Activated CD8-positive, alpha-beta memory T cell treated with anti-CD3 and anti-CD28 coated beads for 36 hours (primary cell): Measurements from ENCODE around the gene CDR2. TPM values are rescaled to one million over a fixed set of nuclear protein-coding genes. Genes with fewer than 3 reads are reported as not detected.
"Not testable (repeated sequence)": the region's sequence is repeated elsewhere in the genome, so short reads cannot be mapped to it uniquely, and the experiment has no call there.

Source experiments
- CTCF ChIA-PET: fragments of 350-600 bp; sonication (Branson Sonifier 250); formaldehyde crosslinking; loops from one replicate; lab custom pipeline; 2021; ENCODE audit warnings: antibody characterized with exemption; lab: Charles Lee
- POLR2A ChIA-PET: fragments of 350-600 bp; sonication (Branson Sonifier 250); formaldehyde crosslinking; loops from one replicate; lab custom pipeline; 2021; ENCODE audit warnings: antibody characterized with exemption; lab: Charles Lee
- total RNA-seq, 2 experiments: library from RNA; stranded (reverse); gene quantifications; one replicate each; pipeline ENCODE4 v1.2.3, GENCODE V29; 2021

CDR2 gene
- total RNA-seq, 2 experiments from 2014 or later, result 33.1 to 35.9 TPM

DNA sequence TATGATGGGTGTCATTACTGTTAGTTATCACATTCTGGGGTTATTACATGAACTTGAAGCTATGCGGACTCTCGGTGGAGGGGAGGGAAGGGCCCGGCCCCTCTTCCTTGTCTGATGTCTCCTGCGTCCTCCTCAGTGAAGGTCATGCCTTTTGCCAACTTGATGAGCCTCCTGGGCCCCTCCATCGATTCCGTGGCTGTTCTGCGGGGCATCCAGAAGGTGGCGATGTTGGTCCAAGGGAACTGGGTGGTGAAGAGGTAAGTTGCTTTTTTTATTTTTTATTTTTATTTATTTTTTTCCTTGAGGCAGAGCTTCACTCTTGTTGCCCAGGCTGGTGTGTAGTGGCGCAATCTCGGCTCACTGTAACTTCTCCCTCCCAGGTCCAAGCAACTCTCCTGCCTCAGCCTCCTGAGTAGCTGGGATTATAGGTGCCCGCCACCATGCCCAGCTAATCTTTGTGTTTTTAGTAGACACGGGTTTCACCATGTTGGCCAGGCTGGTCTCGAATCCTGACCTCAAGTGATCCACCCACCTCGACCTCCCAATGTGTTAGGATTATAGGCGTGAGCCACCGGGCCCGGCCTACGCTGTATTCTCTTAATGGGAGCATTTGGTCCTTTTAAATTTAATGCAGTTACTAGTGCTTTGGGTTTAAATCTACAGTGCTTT is 55.6 kb downstream of the CDR2 start:
- ChIA-PET POLR2A (no interaction called here), CTCF (interaction anchor here (0.6 to 2.2 kb wide), 12 partner anchors 9 to 800 kb away, joined by 3 to 5 read pairs (median 4); no protein-coding TSS in a partner anchor)

DNA sequence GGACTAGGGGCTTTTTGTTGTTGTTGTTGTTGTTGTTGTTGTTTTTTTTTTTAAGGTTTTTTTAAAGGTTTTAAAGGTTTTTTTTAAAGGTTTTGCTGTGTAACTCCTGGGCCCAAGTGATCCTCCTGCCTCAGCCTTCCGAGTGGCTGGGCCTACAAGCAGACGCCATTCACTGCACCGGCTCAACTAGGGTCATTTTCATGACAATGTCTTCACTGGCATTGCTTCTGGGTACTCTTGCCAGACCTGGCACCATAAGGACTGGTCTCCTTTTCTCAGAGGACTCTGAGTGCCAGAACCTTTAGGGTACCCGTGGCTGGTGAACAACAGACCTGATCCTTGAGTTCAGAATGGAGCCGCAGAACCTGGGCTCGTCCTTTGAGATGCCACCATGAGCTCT is 56.8 kb downstream of the CDR2 start:
- POLR2A ChIA-PET, result interaction anchor here (0.6 kb wide), 1 partner anchor 60 kb away, joined by 4 read pairs; no protein-coding TSS in a partner anchor
- CTCF ChIA-PET, result interaction anchor here (1.8 to 2.2 kb wide), 2 partner anchors 16 to 17 kb away, joined by 3 to 5 read pairs; no protein-coding TSS in a partner anchor

DNA sequence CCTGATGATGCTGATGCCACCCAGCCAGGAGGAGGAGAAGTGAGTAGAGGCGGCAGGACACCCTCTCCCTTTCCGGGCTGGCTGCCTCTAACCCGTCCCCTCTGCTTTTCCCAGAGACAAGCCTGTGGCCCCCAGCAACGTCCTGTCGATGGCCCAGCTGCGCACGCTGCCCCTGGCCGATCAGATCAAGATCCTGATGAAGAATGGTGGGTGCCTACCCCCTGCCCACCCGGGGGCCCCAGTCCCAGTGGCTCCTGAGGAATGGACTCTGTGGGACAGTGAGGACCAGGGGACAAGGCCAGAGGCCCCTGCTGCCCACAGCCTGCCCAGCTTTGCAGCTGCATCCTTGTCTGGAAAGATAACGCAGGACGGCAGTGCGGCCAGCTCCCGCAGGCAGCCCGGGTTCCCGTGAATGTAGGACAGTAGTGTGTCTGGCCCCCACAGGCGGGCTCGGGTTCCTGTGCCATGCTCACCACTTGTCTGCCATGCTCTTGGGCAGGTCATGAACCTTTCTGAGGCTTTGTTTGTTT is 57.4 kb downstream of the CDR2 start:
- ChIA-PET CTCF (interaction anchor here (1.8 kb wide), 1 partner anchor 17 kb away, joined by 3 read pairs; no protein-coding TSS in a partner anchor), POLR2A (interaction anchor here (0.6 kb wide), 1 partner anchor 61 kb away, joined by 4 read pairs; no protein-coding TSS in a partner anchor)

DNA sequence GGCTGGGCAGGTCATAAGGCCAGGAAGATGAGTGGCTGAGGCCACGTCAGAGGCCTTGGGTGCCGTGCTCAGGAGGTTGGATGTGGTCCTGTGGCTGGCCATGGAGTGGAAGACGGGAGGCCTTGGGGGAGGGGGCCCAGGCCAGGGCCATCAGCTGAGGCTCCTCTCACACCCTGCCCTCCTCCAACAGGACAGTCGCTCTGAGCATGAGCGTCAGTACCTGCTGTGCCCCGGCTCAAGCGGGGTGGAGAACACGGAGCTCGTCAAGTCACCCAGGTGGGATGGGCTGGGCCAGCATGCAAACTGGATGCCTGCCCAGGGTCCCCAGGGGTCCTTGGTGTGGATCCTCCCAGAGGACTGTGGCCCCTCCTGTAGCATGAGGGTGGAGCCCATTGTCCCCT is 58.0 kb downstream of the CDR2 start:
- POLR2A ChIA-PET, result no interaction called here
- CTCF ChIA-PET, result no interaction called here

DNA sequence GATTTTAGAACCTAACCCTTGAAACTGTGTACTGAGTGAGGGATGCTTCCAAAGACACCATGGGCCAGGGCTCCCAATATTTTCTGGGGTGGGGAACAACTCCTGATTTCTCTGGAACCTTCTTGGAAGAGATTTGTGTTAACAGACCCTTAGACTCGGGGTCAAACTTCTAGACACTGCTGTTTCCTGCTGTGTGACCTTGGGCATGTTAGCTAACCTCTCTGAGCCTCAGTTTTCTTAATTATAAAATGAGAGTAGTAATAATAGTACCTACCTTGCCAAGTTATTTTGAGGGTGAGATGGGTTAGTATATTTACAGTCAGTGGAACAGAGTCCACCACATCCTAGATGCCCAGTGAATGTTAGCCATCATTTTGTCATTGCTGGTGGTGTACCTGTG is 58.4 kb downstream of the CDR2 start:
- CTCF ChIA-PET, result no interaction called here
- POLR2A ChIA-PET, result no interaction called here

DNA sequence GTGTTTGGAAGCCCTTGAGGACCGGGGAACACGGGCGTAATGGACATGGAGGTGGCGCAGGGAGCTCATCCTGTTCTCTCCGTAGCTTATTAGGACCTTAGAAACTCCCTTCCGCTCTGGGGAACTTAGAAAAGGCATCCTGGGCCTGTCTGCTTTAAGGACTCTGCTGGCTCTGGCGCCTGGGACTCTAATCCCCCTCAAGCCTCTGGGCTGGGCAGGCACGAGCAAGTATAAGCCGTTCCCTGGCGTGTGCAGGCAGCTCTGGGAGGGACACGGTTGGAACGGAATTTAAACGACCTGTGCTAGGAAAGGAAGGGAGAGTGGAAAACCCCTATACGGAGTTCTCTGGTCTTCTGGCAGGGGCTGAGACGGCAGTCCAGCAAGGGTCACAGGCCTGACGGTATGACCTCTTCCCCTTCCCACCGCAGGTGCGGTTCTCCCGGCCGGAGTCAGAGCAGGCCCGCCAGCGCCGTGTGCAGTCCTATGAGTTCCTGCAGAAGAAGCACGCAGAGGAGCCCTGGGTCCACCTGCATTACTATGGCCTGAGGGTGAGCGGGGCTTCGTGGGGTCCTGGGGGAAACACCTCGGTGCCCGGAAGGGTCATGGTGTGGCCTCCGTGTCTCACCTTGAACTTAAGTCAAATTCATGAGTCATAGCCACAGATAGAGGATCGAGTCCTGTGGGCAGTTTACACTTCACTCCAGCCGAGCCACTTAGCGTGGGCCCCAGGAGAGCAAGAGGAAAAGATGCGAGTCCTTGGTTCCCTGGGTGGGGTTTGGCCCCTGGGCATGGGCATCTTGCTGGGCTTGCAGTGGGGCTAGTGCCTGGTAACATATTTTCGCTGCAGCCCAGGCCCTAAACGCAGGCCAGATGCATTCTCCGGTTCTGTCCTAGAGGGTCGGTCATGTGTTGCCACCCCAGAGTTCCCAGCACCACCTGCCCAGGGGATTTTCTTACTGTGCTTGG is 59.5 kb downstream of the CDR2 start:
- CTCF ChIA-PET, result interaction anchor here (2.4 kb wide), 1 partner anchor 14 kb away, joined by 7 read pairs; no protein-coding TSS in a partner anchor
- POLR2A ChIA-PET, result no interaction called here

DNA sequence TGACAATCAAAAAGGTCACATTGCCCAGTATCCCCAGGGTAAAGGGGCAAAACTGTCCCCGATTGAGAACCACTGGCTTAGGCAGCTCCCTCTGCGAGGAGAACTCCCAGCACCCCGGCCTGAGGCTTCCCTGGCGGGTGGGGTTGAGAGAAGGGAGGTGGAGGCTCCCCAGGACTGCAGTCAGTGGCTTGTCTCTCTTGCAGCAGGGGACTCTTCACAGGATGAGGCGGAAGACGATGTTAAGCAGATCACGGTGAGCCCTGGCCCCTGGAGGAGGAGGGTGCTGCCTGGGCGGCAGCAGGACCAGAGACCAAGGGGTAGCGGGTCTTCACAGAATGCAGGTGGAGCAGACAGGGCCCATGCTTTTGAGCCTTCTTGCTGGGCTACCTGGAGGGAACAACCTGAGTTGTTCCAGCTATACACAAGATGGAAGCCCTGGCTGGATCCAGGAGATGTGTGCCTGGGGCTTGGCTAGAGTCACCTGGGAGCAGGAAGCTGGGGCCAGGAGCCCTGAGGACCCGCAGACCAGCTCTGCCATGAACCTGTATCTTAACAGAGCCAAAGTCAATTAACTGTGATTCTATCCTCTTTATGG is 60.4 kb downstream of the CDR2 start:
- POLR2A ChIA-PET, result no interaction called here
- CTCF ChIA-PET, result interaction anchor here (2.4 kb wide), 1 partner anchor 14 kb away, joined by 7 read pairs; no protein-coding TSS in a partner anchor

DNA sequence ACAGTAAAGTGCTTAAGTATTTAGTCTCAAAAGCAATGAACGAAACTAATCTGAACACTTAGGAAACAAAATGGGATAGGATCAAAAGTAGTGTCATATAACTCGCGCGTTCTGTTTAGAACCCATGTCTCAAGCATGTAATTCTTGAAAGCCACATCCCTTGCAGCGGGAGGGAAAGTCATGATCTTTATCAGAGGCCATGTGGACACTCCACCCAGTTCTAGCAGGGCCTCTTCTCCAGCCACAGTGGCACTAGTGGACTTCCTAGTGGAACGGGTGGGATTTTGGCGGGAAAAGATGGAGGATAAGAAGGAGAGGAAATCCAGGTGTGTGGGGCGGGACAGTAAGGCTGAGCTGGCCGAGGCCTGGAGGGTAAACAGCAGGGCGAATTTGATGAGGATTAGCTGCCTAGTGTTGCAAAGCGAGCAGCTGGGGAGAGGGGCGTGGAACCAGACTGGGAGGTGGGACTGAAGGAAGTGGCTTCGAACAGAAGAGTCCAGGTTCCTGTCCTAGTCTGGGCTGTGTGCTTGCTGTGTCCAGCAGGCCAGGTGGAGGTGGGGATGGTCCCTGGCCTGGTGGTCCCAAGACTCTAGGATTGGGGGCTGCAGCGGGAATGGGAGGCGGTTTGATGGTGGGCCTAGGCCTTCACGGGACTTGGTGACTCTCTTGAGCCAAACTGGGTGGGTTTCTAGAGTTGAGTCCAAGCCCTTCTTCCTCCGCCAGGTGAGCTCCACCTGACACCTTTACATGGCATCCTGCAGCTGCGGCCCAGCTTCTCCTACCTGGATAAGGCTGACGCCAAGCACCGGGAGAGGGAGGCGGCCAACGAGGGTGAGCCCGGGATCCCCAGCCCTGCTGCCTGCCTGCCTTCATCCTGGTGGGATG is 61.3 kb downstream of the CDR2 start:
- CTCF ChIA-PET, result interaction anchor here (0.7 to 2.4 kb wide), 2 partner anchors 13 to 792 kb away, joined by 6 to 7 read pairs; no protein-coding TSS in a partner anchor
- POLR2A ChIA-PET, result interaction anchor here (0.6 kb wide), 1 partner anchor 54 kb away, joined by 4 read pairs; no protein-coding TSS in a partner anchor

DNA sequence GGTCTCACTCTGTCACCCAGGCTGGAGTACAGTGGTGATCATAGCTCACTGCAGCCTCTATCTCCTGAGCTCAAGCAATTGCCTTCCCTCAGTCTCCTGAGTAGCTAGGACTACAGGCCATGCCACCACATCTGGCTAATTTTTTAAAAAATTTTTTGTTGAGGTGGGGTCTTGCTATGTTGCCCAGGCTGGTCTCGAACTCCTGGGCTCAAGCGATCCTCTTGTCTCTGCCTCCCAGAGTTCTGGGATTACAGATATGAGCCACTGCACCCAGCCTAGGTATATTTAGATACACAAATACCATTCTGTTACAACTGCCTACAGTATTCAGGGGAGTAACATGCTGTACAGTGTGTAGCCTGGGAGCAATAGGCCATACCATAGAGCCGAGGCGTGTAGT is 62.9 kb downstream of the CDR2 start:
- CTCF ChIA-PET, result interaction anchor here (1.4 kb wide), 1 partner anchor 10 kb away, joined by 5 read pairs; no protein-coding TSS in a partner anchor
- POLR2A ChIA-PET, result no interaction called here

DNA sequence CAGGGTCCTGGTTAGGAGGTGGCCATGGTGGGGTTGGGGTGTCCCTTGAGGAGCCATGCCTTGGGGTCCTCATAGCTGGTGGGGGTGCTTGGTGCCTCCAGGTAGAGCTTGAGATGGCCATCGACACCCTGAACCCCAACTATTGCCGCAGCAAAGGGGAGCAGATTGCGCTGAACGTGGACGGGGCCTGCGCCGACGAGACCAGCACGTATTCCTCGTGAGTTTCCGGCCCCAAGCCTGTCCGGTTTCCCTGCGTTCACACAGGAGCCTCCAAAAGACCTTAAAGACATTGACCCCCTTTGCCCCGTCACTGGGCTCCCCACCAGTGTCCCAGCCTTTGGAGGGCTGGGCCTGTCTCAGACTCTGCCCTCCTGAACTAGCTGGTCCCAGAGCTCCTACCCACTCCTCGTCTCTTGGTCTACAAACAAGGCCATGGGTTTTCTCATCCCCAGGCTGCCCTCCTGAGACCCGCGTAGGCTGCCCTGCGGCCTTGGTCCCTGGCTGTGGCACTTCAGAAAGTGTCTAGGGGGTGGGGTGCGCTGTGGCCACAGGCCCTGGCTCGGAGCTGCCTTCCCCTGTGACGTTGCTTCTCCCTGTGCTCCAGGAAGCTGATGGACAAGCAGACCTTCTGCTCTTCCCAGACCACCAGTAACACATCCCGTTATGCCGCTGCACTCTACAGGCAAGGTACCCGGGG is 65.4 kb downstream of the CDR2 start:
- POLR2A ChIA-PET, result no interaction called here
- CTCF ChIA-PET, result interaction anchor here (0.8 to 1.9 kb wide), 4 partner anchors 8 to 12 kb away, joined by 4 to 6 read pairs (median 4); no protein-coding TSS in a partner anchor

DNA sequence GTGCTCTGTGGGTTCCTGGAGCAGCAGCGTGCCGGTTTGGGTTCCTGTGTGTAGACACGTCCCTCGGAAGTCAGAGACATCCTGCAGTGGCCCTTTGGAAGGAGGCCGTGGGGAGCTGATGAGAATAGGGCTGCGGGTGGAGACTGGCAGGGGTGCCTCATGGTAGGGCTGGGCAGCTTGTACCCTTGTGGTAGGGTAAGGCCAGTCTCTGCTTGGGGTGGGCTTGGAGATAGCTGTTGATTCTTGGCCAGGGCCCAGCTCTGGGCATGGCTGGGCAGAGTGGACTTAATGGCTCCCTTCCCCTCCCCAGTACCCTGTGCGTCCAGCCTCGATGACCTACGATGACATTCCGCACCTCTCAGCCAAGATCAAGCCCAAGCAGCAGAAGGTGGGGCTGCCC is 66.6 kb downstream of the CDR2 start:
- ChIA-PET POLR2A (no interaction called here), CTCF (interaction anchor here (1.1 to 1.9 kb wide), 2 partner anchors 11 to 13 kb away, joined by 3 to 5 read pairs; no protein-coding TSS in a partner anchor)

DNA sequence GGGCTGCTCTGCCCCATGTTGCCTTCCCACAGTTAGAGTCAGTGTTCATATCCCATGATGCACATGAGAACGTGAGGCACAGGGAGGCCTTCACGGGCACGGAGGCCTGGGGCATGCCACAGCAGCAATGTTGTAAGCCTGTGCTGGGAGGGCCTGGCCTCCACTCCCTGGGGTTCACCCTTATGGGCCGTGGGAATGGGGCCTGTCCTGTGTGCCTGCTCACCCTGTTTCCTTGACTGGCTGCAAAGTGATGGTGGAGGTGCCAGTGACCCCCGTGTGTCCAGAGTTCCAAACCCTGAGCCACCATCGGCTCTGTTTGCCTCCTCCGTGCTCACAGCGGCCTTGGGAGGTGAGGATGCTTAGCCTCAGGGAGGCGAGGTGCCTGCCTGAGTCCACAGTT is 67.6 kb downstream of the CDR2 start:
- POLR2A ChIA-PET, result no interaction called here
- CTCF ChIA-PET, result interaction anchor here (1.1 to 1.9 kb wide), 2 partner anchors 12 to 14 kb away, joined by 3 to 5 read pairs; no protein-coding TSS in a partner anchor

DNA sequence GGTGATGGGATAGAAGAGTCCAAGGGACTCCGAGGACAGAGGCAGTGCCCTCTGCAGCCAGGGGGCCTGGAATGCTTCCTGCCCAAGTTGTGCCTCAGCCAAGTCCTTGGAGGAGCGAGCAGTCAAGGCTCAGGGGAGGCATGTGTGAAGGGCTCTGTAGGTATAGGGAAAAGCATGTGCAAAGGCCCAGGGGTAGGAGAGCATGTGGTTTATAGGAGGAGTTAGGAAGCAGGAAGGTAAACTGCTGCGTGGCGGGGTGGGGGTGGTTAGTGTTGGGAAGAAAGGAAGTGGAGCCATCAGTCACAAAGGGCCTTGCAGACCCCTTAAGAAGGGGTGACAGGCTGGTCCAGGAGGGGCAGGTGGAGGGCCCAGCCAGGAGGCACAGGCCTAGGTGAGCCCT is 70.0 kb downstream of the CDR2 start:
- ChIA-PET CTCF (interaction anchor here (1.2 kb wide), 1 partner anchor 15 kb away, joined by 3 read pairs; no protein-coding TSS in a partner anchor), POLR2A (interaction anchor here (0.5 to 0.6 kb wide), 2 partner anchors 292 to 1390 kb away, joined by 3 to 4 read pairs; no protein-coding TSS in a partner anchor)

DNA sequence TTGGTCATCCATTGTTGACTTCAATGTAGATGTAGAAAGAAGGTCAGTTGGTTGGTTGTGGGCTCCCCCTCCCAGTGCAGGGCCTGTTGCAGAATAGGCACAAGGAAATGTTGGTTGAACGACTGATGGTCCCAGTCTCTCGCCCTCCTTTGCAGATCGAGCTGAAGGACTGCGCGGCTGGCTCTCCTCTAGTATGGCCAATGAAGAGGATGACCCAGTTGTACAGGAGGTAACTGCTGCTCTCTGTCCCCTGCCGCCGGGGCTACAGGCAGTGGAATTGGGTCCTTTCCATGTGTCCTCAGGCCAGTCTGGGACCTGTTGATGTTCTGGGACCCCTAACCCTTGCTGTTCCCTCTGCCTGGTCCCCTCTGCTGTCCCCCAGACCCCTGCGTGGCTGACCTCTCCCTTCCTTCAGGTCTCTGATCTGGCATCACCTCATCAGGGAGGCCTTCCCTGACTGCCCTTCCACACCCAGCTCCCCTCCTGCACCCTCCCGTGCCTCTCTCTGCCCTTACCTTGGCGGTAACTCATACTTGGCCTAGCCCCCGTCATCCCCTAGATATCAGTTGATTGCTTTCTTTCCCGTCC is 71.5 kb downstream of the CDR2 start:
- ChIA-PET POLR2A (no interaction called here), CTCF (interaction anchor here (3.5 kb wide), 1 partner anchor 106 kb away, joined by 24 read pairs; no protein-coding TSS in a partner anchor)

DNA sequence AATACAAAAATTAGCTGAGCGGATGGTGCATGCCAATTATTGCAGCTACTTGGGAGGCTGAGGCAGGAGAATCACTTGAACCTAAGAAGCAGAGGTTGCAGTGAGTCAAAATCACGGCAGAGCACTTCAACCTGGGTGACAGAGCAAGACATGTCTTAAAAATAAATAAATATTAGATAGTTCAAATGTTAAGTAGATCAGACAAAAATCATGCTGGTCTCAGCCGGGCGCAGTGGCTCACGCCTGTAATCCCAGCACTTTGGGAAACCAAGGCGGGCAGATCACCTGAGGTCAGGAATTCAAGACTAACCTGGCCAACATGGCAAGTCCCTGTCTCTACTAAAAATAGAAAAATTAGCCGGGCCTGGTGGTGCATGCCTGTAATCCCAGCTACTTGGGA is 73.0 kb downstream of the CDR2 start:
- CTCF ChIA-PET, result interaction anchor here (1.2 to 6.1 kb wide), 4 partner anchors 8 to 105 kb away, joined by 5 to 67 read pairs (median 15); partner anchors contain the start of gene EEF2K
- POLR2A ChIA-PET, result not testable (repeated sequence)

DNA sequence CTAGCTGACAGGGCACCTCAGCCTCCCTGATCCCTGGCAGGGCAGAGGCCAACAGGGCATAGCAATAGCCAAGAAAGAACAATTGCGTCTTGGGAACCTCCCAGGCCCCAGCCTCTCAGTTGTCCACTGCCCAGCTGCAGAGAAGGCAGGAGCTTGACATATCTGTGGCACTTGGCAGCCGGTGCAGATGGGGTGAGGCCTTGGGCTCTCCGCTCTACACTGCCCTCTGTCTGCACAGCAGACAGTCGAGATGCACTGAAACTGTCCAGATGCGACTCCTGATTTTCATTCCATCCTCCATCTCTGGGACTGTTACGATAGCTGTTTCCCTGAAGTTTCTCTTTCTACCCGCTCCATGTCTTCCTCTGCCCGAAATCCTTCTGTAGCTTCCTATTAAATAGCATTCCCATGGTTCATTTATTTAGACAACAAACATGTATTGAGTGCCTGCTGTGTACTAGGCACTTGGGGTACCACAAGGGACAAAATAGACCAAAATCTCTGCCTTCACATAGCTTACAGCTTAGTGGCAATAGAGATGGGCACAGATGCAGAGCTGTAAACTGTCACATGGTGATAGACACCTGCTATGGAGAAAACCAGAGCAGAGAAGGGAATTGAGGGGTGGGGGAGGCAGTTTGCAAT is 73.9 kb downstream of the CDR2 start:
- CTCF ChIA-PET, result interaction anchor here (0.5 to 6.1 kb wide), 14 partner anchors 9 to 881 kb away, joined by 3 to 67 read pairs (median 4); partner anchors contain the start of gene EEF2K

More for the DNA sequence above, 73.9 kb downstream of the CDR2 start:
- POLR2A ChIA-PET, result interaction anchor here (0.6 to 1.2 kb wide), 3 partner anchors 39 to 109 kb away, joined by 3 to 4 read pairs (median 3); no protein-coding TSS in a partner anchor
